GM20000 (cell line): ENCODE results near the gene INHBE.
A peak's percentile ranks its signal among the peaks of the same experiment; 100 is the strongest.
"Not testable (repeated sequence)": the region's sequence is repeated elsewhere in the genome, so short reads cannot be mapped to it uniquely, and the experiment has no call there.

Experiments
- DNase-seq: peaks from one replicate; pipeline ENCODE4 v3.0.0; 2012; ENCODE audit warnings: low spot score
- TF ChIP-seq, protein P1 (sequence below): IDR thresholded peaks from 2 replicates; pipeline ENCODE4 v1.5.1; 2012; ENCODE audit warnings: mild to moderate bottlenecking, control low read depth; ENCODE audit errors: extremely low read depth, missing control alignments

Gene INHBE

GRCh38 chr12:57487055-57487596 lies 32.0 kb downstream of the INHBE start:
- no peak for DNase-seq
- TF ChIP-seq, protein P1, sequence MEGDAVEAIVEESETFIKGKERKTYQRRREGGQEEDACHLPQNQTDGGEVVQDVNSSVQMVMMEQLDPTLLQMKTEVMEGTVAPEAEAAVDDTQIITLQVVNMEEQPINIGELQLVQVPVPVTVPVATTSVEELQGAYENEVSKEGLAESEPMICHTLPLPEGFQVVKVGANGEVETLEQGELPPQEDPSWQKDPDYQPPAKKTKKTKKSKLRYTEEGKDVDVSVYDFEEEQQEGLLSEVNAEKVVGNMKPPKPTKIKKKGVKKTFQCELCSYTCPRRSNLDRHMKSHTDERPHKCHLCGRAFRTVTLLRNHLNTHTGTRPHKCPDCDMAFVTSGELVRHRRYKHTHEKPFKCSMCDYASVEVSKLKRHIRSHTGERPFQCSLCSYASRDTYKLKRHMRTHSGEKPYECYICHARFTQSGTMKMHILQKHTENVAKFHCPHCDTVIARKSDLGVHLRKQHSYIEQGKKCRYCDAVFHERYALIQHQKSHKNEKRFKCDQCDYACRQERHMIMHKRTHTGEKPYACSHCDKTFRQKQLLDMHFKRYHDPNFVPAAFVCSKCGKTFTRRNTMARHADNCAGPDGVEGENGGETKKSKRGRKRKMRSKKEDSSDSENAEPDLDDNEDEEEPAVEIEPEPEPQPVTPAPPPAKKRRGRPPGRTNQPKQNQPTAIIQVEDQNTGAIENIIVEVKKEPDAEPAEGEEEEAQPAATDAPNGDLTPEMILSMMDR: no peak

DNA sequence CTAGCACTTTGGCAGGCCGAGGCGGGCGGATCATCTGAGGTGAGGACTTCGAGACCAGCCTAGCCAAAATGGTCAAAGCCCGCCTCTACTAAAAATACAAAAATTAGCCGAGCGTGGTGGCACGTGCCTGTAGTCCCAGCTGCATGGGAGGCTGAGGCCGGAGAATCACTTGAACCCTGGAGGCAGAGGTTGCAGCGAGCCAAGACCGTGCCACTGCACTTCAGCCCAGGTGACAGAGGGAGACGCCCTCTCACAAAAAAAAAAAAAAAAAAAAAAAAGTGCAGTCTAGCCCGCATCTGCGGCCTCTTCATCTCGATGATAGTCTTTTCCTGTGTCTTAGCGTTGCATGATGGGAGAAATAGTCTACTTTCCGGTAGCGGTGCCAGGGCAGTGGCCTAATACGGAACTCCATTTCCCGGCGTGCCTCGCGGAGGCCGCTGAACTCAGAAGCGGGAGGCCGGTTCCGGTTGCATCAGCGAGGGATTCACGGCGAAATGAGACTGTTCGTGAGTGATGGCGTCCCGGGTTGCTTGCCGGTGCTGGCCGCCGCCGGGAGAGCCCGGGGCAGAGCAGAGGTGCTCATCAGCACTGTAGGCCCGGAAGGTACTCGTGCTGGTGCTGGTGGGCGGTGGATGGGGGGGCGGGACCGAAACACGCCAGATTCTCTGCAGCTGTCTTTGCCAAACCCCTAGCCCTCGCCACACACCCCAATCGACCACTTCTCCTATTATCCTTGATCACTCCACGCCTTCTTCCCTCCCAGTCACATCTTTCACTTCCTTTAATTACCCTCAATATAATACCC lies 32.7 kb downstream of the INHBE start, which contains the start of gene MARS1:
MARS1 (plus strand) TSS at position 472 of the 805 bp plus-strand sequence; CDS start at position 495, 23 bp downstream.
- TF ChIP-seq, protein P1: no peak
- peak; percentile 93 for DNase-seq

- TF ChIP-seq, protein P1: no peak
- DNase-seq: no peak
Measured at GRCh38 chr12:57488402-57489156, 33.5 kb downstream of the INHBE start.

- no peak for DNase-seq
- TF ChIP-seq, protein P1: no peak
Measured at GRCh38 chr12:57489157-57489641, 34.1 kb downstream of the INHBE start.

DNA sequence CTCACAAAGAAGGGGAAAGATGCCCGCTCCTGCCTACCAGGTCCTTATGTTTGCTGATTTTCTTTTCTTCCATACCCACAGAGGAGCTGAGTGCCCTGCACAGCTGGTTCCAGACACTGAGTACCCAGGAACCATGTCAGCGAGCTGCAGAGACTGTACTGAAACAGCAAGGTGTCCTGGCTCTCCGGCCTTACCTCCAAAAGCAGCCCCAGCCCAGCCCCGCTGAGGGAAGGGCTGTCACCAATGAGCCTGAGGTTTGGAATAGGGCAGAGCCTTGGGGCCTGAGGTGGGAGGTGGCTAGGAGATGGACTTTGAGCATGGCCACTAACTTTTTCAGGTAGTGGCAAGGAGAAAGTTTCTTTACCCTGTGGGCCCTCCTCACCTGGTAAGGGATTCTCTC lies 35.0 kb downstream of the INHBE start:
- DNase-seq: no peak
- TF ChIP-seq, protein P1: no peak

- no peak for DNase-seq
- TF ChIP-seq, protein P1: no peak
Measured at GRCh38 chr12:57491393-57492280, 36.5 kb downstream of the INHBE start.

DNA sequence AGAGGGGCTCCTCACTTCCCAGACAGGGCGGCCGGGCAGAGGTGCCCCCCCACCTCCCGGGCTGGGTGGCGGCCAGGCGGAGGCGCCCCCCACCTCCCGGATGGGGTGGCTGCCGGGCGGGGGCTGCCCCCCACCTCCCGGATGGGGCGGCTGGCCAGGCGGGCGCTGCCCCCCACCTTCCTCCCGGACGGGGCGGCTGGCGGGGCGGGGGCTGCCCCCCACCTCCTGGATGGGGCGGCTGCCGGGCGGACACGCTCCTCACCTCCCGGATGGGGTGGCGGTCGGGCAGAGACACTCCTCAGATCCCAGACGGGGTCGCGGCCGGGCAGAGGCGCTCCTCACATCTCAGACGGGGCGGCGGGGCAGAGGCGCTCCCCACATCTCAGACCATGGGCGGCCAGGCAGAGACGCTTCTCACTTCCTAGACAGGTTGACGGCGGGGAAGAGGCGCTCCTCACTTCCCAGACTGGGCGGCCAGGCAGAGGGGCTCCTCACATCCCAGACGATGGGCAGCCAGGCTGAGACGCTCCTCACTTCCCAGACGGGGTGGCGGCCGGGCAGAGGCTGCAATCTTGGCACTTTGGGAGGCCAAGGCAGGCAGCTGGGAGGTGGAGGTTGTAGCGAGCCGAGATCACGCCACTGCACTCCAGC lies 40.1 kb downstream of the INHBE start:
- DNase-seq: not testable (repeated sequence)
